Measurements from ENCODE around the gene SLC35F4. TPM values are rescaled to one million over a fixed set of nuclear protein-coding genes. Genes with fewer than 3 reads are reported as not detected.

The SLC35F4 gene
- total RNA-seq, 4 donors from 2014 or later, result not detected

DNA sequence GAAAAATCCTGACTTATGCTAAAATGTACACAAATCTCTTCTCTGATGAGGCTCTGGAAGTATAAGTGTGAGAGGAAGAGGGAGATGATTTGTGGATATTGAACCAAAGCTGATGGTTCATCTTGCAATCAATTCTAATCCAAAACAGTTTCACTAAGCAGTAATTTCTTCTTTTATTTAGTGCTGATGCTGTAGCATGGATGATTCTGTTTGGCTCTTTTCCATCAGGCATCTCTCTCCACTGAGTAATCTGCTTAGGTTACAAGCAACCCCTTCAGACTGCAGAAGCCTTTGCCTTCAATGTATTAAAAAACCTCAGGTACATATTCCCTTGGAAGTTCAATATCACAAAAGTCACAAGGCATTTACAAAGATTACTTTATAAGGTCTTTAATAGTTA, 213.1 kb downstream of the SLC35F4 start:
- no peaks in the 10 kb centered on the region for H3K27me3 ChIP-seq
- no peak overlapping the region for H3K27ac ChIP-seq
- no peak for DNase-seq (ENCODE audit: low spot score in 2 of 2)
- H3K4me1 ChIP-seq, result no peaks in the 10 kb centered on the region
- no peak overlapping the region for H3K4me3 ChIP-seq
- TF ChIP-seq EP300 (IDR thresholded peaks at IDR 0.05) (no peak), POLR2AphosphoS5 (IDR thresholded peaks at IDR 0.05) (no peak), POLR2A (IDR thresholded peaks at IDR 0.05) (no peak)
- TF ChIP-seq, protein P1, sequence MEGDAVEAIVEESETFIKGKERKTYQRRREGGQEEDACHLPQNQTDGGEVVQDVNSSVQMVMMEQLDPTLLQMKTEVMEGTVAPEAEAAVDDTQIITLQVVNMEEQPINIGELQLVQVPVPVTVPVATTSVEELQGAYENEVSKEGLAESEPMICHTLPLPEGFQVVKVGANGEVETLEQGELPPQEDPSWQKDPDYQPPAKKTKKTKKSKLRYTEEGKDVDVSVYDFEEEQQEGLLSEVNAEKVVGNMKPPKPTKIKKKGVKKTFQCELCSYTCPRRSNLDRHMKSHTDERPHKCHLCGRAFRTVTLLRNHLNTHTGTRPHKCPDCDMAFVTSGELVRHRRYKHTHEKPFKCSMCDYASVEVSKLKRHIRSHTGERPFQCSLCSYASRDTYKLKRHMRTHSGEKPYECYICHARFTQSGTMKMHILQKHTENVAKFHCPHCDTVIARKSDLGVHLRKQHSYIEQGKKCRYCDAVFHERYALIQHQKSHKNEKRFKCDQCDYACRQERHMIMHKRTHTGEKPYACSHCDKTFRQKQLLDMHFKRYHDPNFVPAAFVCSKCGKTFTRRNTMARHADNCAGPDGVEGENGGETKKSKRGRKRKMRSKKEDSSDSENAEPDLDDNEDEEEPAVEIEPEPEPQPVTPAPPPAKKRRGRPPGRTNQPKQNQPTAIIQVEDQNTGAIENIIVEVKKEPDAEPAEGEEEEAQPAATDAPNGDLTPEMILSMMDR (IDR thresholded peaks at IDR 0.05), result no peak
- no peaks in the 10 kb centered on the region for H3K9me3 ChIP-seq
- no peaks in the 10 kb centered on the region for H3K36me3 ChIP-seq

GRCh38 chr14:57641776-57642175, 224.1 kb downstream of the SLC35F4 start:
- DNase-seq (ENCODE audit: low spot score in 2 of 2), result no peak
- 57% methylated on average over 1 of the region's 1 CpG for WGBS
- no peak overlapping the region for H3K4me3 ChIP-seq
- no peaks in the 10 kb centered on the region for H3K36me3 ChIP-seq
- H3K27ac ChIP-seq, result no peak overlapping the region
- H3K27me3 ChIP-seq, result no peaks in the 10 kb centered on the region
- no peaks in the 10 kb centered on the region for H3K9me3 ChIP-seq
- no peak for TF ChIP-seq POLR2A (IDR thresholded peaks at IDR 0.05)
- no peak for TF ChIP-seq EP300 (IDR thresholded peaks at IDR 0.05)
- TF ChIP-seq, protein P1 (IDR thresholded peaks at IDR 0.05), result no peak
- no peak for TF ChIP-seq POLR2AphosphoS5 (IDR thresholded peaks at IDR 0.05)
- no peaks in the 10 kb centered on the region for H3K4me1 ChIP-seq

- Histone ChIP-seq H3K9me3 (no peaks in the 10 kb centered on the region), H3K36me3 (no peaks in the 10 kb centered on the region), H3K4me1 (no peaks in the 10 kb centered on the region), H3K27ac (no peak overlapping the region), H3K27me3 (no peaks in the 10 kb centered on the region), H3K4me3 (no peak overlapping the region)
- no peak for DNase-seq (ENCODE audit: low spot score in 2 of 2)
- TF ChIP-seq POLR2AphosphoS5 (IDR thresholded peaks at IDR 0.05) (no peak), POLR2A (IDR thresholded peaks at IDR 0.05) (no peak)
- TF ChIP-seq, protein P1 (IDR thresholded peaks at IDR 0.05), result no peak
Observed at GRCh38 chr14:57640036-57640435, 225.9 kb downstream of the SLC35F4 start.

- DNase-seq (ENCODE audit: low spot score in 2 of 2), result no peak
- H3K36me3 ChIP-seq, result no peaks in the 10 kb centered on the region
- no peak for TF ChIP-seq POLR2AphosphoS5 (IDR thresholded peaks at IDR 0.05)
- TF ChIP-seq, protein P1 (IDR thresholded peaks at IDR 0.05), result no peak
- no peak for TF ChIP-seq POLR2A (IDR thresholded peaks at IDR 0.05)
- TF ChIP-seq EP300 (IDR thresholded peaks at IDR 0.05), result no peak
- H3K4me1 ChIP-seq, result no peaks in the 10 kb centered on the region
- no peaks in the 10 kb centered on the region for H3K9me3 ChIP-seq
- H3K4me3 ChIP-seq, result no peak overlapping the region
- H3K27ac ChIP-seq, result no peak overlapping the region
- 89% methylated on average over 4 of the region's 4 CpGs for WGBS
- no peaks in the 10 kb centered on the region for H3K27me3 ChIP-seq
Observed at GRCh38 chr14:57637901-57638300, 228.0 kb downstream of the SLC35F4 start.

GRCh38 chr14:57634335-57634734, 231.6 kb downstream of the SLC35F4 start:
- 41% methylated on average over 2 of the region's 2 CpGs for WGBS
- no peaks in the 10 kb centered on the region for H3K9me3 ChIP-seq
- no peak overlapping the region for H3K4me3 ChIP-seq
- no peaks in the 10 kb centered on the region for H3K36me3 ChIP-seq
- H3K27me3 ChIP-seq, result no peaks in the 10 kb centered on the region
- TF ChIP-seq, protein P1 (IDR thresholded peaks at IDR 0.05), result no peak
- TF ChIP-seq POLR2AphosphoS5 (IDR thresholded peaks at IDR 0.05) (no peak), EP300 (IDR thresholded peaks at IDR 0.05) (no peak), POLR2A (IDR thresholded peaks at IDR 0.05) (no peak)
- no peak for DNase-seq (ENCODE audit: low spot score in 2 of 2)
- H3K27ac ChIP-seq, result no peak overlapping the region
- H3K4me1 ChIP-seq, result no peaks in the 10 kb centered on the region

Measured in suprapubic skin (tissue), 4 donors.